Uterus (tissue), 2 donors: Measurements from ENCODE around the gene RAB40C.

Experiments used
- CTCF ChIP-seq, 4 experiments: fragments of 200-600 bp in 2 of 4; fragments of 450-650 bp in 2 of 4; sonication (generic) in 2 of 4; IDR thresholded peaks; one replicate each; pipeline ENCODE4 v1.5.1; 2016 to 2019; ENCODE audit warnings: antibody characterized with exemption in 4 of 4, mild to moderate bottlenecking in 2 of 4, moderate library complexity in 1 of 4
- POLR2A ChIP-seq, 2 donors: fragments of 450-650 bp; IDR thresholded peaks; one replicate each; pipeline ENCODE4 v1.6.1; 2016; ENCODE audit warnings: antibody characterized with exemption in 2 of 2, mild to moderate bottlenecking in 1 of 2, moderate library complexity in 1 of 2

DNA sequence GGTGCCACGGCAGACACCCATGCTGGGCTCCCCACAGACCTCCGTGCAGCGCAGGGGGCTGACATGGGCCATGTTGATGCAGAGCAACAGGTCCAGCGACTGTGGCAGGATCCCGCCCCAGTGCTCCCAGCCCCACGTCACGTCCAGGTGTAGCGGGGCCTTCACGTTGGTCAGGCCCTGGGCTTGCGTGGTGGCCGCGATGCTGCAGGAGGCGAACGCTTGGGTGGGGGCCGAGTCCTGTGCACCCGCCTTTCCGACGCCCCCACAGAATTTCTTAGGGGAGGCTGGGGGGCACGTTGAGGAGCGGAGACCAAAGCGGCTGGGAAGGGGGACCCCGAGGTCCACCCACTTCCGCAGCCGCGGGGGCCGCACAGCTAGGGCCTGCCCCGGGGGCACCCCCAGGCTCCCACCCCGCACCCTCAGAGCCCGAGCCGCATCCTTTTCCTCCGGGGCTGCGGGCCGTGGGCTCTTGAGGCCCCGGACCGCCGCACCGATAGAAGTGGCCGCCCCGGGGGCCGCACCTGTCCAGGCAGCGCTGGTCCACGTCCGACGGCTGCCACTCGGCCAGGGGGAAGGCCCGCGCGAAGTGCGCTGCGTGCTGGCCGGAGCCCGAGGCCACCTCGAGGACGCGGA lies 45.8 kb downstream of the RAB40C start:
- TF ChIP-seq CTCF (IDR thresholded peaks at IDR 0.05) (no peak), POLR2A (IDR thresholded peaks at IDR 0.05) (no peak)
